ENCODE data around the gene CNTNAP2.

- TF ChIP-seq CTCF (IDR thresholded peaks at IDR 0.05), result no peak
- TF ChIP-seq POLR2A (IDR thresholded peaks at IDR 0.05), result no peak
- TF ChIP-seq EP300 (IDR thresholded peaks at IDR 0.05), result no peak
- no peak for TF ChIP-seq POLR2AphosphoS5 (IDR thresholded peaks at IDR 0.05)
Observed at GRCh38 chr7:147380926-147381325, 1264.3 kb downstream of the CNTNAP2 start.

Data from suprapubic skin (tissue), 4 donors.